ENCODE data around the gene PEPD.

Gene PEPD

GRCh38 chr19:33471111-33471996 lies 50.2 kb downstream of the PEPD start:
- no peak for TF ChIP-seq REST (IDR thresholded peaks at IDR 0.05; ENCODE audit: insufficient read depth in 1 of 2, low read depth in 2 of 2, low read length in 2 of 2)
- TF ChIP-seq POLR2AphosphoS5 (IDR thresholded peaks at IDR 0.05; ENCODE audit: low read depth, low read length): no peak
- no peak for TF ChIP-seq FOXP2 (optimal IDR thresholded peaks at IDR 0.05; ENCODE audit: borderline replicate concordance, extremely low read depth, extremely low read length, insufficient read depth)
- no peak for TF ChIP-seq SIN3A (IDR thresholded peaks at IDR 0.05; ENCODE audit: borderline replicate concordance, insufficient read depth, low read length)
- TF ChIP-seq TAF1 (IDR thresholded peaks at IDR 0.05; ENCODE audit: borderline replicate concordance, insufficient read depth, low read length): no peak

- no peak for TF ChIP-seq FOXP2 (optimal IDR thresholded peaks at IDR 0.05; ENCODE audit: borderline replicate concordance, extremely low read depth, extremely low read length, insufficient read depth)
- no peak for TF ChIP-seq REST (IDR thresholded peaks at IDR 0.05; ENCODE audit: insufficient read depth in 1 of 2, low read depth in 2 of 2, low read length in 2 of 2)
- no peak for TF ChIP-seq POLR2AphosphoS5 (IDR thresholded peaks at IDR 0.05; ENCODE audit: low read depth, low read length)
- TF ChIP-seq SIN3A (IDR thresholded peaks at IDR 0.05; ENCODE audit: borderline replicate concordance, insufficient read depth, low read length): no peak
- no peak for TF ChIP-seq TAF1 (IDR thresholded peaks at IDR 0.05; ENCODE audit: borderline replicate concordance, insufficient read depth, low read length)
Observed at GRCh38 chr19:33470686-33471085, 50.9 kb downstream of the PEPD start.

- TF ChIP-seq SIN3A (IDR thresholded peaks at IDR 0.05; ENCODE audit: borderline replicate concordance, insufficient read depth, low read length) (no peak), TAF1 (IDR thresholded peaks at IDR 0.05; ENCODE audit: borderline replicate concordance, insufficient read depth, low read length) (no peak), POLR2AphosphoS5 (IDR thresholded peaks at IDR 0.05; ENCODE audit: low read depth, low read length) (no peak), FOXP2 (optimal IDR thresholded peaks at IDR 0.05; ENCODE audit: borderline replicate concordance, extremely low read depth, extremely low read length, insufficient read depth) (no peak), REST (IDR thresholded peaks at IDR 0.05; ENCODE audit: insufficient read depth in 1 of 2, low read depth in 2 of 2, low read length in 2 of 2) (no peak)
Observed at GRCh38 chr19:33470040-33470330, 51.6 kb downstream of the PEPD start.

- TF ChIP-seq TAF1 (IDR thresholded peaks at IDR 0.05; ENCODE audit: borderline replicate concordance, insufficient read depth, low read length) (no peak), REST (IDR thresholded peaks at IDR 0.05; ENCODE audit: insufficient read depth in 1 of 2, low read depth in 2 of 2, low read length in 2 of 2) (no peak), FOXP2 (optimal IDR thresholded peaks at IDR 0.05; ENCODE audit: borderline replicate concordance, extremely low read depth, extremely low read length, insufficient read depth) (no peak), SIN3A (IDR thresholded peaks at IDR 0.05; ENCODE audit: borderline replicate concordance, insufficient read depth, low read length) (no peak), POLR2AphosphoS5 (IDR thresholded peaks at IDR 0.05; ENCODE audit: low read depth, low read length) (no peak)
Observed at GRCh38 chr19:33469171-33470039, 52.2 kb downstream of the PEPD start.

Measured in PFSK-1 (cell line).